ENCODE data around the gene ZNF438.
"Not testable (repeated sequence)": the region's sequence is repeated elsewhere in the genome, so short reads cannot be mapped to it uniquely, and the experiment has no call there.

ZNF438 gene

DNA sequence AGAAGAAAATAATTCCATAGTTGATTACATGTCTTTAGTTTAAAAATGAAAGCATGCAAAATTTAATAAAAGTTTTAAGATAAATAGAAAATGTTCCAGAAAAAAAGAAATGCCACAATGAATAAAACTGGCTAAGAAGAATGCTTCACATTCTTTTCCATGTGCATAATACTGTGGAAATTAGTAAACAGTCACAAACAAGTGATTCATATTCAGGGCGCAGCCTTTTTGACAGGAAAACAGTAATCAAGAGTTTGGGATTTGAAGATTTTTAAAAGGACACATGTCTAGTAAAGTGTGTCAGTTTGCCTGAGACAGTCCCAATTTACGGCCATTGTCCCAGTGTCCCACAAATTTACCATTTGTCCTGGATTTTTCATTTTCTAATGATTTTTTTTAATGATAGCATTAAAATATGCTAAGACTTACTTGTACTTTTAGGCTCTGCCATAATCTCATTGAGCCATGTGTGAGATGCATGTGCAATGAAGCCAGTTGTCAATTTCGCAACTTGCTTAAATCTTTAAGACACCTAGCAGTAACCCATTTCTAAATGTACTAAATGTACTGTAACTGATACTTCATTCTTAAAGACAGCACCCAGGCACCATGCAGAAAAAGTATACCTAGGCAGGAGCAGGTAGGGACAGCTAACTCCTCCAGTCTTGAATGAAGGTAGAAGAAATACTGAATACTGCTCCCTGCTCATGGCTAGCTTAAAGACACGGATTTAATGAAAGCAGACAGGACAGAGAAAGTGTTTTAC is 46.9 kb downstream of the ZNF438 start:
- peak; percentile 61 for DNase-seq

GRCh38 chr10:30983209-30983608 is 48.5 kb downstream of the ZNF438 start:
- not testable (repeated sequence) for DNase-seq

GRCh38 chr10:30980951-30981616 is 50.6 kb downstream of the ZNF438 start:
- DNase-seq = no peak

DNA sequence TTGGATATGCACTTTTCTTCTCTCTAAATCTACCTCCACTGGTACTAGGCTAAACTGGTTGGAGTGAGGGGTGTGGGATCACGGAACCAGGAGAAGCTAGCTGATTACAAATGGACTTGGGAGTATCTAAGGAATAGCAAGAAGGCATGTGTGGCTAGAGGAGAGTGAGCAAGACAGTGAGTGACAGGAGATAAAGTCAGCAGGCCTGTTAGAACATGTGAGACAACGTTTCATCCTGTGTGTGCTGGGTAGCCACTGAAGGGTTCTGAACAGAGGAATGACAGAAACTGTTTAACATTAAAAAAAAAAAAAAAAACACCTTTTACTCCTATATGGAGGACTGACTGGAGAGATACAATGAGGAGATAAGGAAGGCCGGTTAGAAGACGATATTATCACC is 51.7 kb downstream of the ZNF438 start:
- DNase-seq = no peak

- no peak for DNase-seq
Measured at GRCh38 chr10:30978843-30979242, 52.8 kb downstream of the ZNF438 start.

DNA sequence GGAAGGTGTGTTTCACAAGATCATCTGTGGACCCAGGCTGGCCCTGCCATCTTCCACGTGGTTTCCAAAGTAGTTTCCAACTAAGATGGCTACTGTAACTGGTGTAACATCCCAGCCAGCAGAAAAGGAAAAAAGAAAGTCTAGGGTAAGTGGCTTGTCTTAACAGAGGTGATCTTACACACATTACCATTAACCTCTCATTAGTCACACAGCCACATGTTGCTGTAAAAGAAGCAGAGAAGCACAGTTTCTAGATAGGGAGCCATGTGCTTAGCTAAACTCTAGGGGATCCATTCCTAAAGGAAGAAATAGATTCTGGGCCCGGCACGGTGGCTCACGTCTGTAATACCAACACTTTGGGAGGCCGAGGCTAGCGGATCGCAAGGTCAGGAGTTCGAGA is 54.3 kb downstream of the ZNF438 start:
- no peak for DNase-seq

- DNase-seq = no peak
Measured at GRCh38 chr10:30974773-30975415, 56.8 kb downstream of the ZNF438 start.

- DNase-seq = peak; percentile 30
Measured at GRCh38 chr10:30974355-30974754, 57.3 kb downstream of the ZNF438 start.

DNA sequence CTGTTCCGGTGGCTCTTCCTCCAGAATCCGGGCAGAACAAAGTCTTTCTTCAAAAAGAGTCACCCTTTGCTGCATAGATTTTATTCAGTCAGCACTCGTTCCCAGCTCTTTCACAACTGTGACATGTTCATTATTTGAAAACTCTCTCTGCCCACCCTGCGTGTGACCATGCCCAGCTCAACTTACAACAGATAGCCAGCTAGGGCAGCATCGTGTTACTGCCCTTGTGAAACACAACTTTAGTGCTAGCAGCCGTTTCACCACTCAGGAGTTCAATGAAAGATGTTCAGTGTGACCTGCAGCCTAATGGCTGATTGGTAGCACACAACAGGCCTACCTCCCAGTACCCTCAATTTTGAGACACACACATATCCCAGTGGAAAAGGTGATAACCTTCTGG is 57.9 kb downstream of the ZNF438 start:
- DNase-seq = no peak

GRCh38 chr10:30970760-30971460 is 60.8 kb downstream of the ZNF438 start:
- peak; percentile 51 for DNase-seq

GRCh38 chr10:30968711-30969110 is 63.0 kb downstream of the ZNF438 start:
- no peak for DNase-seq

DNA sequence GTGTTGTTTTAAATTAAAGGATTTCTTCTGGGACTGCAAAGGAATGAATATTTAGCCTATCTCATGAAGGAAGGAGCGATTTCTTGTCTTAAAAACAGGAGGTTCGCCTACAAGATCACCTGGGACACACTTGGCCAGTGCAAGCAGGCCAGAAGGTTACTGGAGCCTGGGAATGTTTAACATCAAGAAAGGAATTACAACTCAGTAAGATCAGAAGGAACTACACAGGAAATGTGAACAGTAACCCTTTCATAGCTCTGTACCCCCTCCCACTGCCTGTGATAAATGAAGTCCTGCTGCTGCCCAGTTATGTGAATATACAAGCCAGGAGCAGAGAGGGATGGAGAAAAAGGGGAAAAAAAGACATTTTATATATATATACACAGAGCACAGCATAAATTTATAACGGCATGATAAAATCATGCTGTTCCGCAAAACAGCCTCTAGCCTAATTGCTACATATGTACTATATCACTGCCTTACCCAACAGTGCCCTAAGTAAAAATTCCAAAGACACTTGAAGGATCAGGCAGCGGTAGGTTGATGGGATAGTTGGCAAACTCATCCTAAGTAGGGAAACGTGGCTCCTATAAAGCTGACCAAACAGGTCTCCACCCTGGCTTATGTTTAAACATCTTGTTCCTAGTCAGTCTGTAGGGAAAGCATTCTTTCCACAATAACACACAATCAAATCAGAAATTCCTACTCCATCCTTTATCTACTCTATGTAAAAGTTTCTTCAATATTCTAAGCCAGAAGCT is 63.8 kb downstream of the ZNF438 start:
- no peak for DNase-seq

DNA sequence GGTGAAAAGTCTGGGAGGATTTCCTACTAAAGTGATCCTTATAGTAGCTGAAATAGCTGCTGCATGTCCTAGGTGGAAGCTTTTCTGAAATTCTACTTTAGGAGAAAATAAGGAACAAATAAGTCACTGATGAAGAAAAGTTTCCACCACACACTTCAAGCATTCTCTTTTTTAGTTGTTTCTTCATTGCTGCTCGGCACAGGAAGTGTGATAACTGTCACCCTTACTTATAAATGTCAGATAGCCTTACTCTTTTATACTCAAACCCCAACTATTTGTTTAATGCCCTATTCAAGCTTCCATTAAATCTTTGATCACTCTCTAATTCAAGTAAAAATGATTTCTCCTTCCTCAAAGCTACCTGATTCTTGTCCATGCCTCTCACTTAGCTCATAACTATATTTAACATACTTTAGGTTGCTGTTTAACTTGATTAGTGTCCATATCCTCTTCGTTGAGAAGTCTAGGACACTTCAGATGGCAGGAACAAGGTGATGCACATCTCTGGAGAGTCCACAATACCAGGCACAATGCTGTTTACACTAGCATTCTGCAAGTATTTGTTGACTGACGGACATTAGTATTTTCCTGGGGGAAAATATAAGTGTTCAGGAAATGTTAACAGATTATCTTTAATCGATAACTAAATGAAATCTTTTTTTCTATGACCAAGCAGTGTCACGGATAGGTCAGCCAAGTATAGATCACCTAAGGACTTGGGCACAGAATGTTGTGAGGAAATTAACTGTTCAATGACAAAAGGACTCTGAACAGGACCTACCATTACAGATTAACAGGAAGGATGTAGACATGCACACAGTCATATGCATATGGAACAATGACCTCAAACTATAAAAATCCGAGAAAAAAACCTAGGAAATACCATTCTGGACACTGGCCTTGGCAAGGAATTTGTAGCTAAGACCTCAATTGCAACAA is 67.4 kb downstream of the ZNF438 start:
- no peak for DNase-seq

DNA sequence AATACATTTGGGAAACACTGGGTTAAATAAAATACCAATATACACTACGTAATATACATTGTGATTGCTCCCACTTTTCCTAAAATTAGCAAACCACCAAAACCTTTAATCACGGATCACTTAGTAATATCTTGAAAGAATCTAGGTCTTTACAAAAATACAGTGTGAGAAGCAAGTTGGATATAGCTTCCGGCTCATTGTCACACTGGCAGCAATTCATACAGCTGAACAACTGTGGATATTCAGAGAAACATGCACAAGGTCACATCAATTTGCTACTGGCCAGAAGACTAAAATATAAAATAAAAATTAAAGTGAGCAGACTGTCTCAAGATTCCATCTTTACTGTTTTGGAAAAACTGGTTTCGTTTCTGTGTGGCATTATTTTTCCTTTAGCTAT is 69.1 kb downstream of the ZNF438 start:
- no peak for DNase-seq

- no peak for DNase-seq
Measured at GRCh38 chr10:30959836-30960210, 71.8 kb downstream of the ZNF438 start.

DNA sequence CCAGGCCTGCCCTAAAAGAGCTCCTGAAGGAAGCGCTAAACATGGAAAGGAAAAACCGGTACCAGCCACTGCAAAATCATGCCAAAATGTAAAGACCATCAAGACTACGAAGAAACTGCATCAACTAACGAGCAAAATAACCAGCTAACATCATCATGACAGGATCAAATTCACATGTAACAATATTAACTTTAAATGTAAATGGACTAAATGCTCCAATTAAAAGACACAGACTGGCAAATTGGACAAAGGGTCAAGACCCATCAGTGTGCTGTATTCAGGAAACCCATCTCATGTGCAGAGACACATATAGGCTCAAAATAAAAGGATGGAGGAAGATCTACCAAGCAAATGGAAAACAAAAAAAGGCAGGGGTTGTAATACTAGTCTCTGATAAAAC is 82.4 kb downstream of the ZNF438 start:
- DNase-seq = not testable (repeated sequence)

GRCh38 chr10:30944005-30944404 is 87.7 kb downstream of the ZNF438 start:
- DNase-seq = no peak

GRCh38 chr10:30943451-30943850 is 88.2 kb downstream of the ZNF438 start:
- no peak for DNase-seq

- no peak for DNase-seq
Measured at GRCh38 chr10:30940256-30940655, 91.4 kb downstream of the ZNF438 start.

DNA sequence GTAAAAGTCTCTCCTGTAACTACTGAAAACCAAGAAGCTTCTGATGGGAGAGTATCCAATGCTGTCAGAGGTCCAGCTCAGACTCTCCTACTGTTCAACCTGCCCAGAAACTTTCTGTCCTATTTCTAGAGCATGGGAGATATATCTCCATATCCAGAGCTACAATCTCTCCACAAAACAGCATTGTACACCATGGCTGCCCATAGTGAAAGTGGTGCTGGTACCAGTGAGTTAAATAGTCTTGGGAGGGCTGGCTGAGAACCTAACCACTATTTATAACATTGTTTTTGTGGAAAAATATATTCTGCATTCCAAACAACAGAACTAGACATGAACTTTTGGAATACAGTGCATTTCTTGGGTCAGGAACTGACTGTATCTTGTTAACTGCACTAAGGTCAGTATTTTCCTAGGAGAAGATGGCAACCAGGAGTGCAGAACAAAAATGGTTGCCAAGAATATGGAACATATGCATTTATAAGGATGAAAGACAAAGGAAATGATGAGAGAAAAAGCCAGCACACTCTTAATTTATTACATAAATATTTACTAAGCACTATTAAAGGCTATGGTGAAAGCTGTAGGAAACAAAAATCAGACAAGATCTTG is 91.9 kb downstream of the ZNF438 start:
- DNase-seq = no peak

- DNase-seq = no peak
Measured at GRCh38 chr10:30935078-30935477, 96.6 kb downstream of the ZNF438 start.

All from fibroblast of skin of back (primary cell).